ENCODE measurements around the gene DHDDS.
"Not testable (repeated sequence)": the region's sequence is repeated elsewhere in the genome, so short reads cannot be mapped to it uniquely, and the experiment has no call there.

Gene DHDDS

DNA sequence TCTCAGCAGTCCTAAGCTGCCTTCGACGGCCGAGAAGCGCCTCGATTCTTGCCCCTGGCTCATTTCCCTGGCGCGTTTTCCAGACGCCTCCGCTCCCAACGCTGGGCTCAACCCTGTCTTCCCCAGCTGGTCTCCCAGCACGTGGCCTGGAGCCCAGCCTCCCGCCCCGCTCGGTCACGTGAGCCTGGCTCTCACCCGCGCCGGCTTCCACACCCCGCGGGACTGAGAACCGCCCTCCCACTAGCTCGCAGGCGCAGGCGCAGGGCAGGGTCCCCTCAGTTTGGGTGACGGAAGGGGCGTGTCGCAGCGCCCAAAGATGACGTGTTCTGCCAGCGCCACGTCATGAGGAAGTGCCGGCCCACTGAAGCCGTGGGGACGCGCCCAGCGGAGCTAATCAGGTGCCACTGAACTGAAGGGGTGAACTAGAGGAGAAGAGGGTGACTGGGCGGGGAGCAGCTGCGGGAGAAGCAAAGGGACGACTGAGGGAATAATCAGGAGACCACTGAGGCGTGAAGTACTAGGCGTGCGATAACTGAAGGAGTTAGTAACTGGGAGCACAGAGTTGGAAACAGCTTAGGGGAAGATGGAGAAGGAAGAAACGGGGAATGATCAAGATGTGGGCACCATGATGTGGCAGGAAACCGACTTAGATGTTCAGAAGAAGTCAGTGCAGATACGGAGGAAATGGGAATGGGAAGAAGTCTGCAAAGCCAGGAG, at the start of gene DHDDS:
Gene DHDDS (plus strand): TSS at position 343 of the 717 bp plus-strand sequence. CDS start 625 bp downstream, outside the sequence.
- peak; percentile 24 for FAIRE-seq

DNA sequence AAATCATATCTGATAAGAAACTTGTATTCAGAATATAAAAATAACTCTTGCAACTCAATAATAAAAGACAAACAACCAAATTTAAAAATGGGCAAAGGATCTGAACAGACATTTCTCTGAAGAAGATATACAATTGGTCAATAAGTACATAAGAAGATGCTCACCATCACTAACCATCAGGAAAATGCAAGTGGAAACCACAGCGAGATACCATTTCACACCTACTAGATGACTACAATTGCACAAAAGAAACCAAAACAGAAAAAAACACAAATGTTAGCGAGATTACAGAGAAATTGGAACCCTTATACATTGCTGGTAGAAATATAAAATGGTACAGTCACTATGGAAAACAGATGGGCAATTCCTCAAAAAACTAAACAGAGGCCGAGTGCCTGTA, 48.0 kb upstream of the DHDDS start:
- FAIRE-seq, result no peak

- not testable (repeated sequence) for FAIRE-seq
These were observed 47.1 kb upstream of the DHDDS start for GRCh38 chr1:26385063-26385462.

- no peak for FAIRE-seq
These were observed 44.7 kb upstream of the DHDDS start for GRCh38 chr1:26387447-26387846.

- no peak for FAIRE-seq
These were observed 43.2 kb upstream of the DHDDS start for GRCh38 chr1:26388791-26389445.

GRCh38 chr1:26389604-26390247, 42.4 kb upstream of the DHDDS start:
- no peak for FAIRE-seq

DNA sequence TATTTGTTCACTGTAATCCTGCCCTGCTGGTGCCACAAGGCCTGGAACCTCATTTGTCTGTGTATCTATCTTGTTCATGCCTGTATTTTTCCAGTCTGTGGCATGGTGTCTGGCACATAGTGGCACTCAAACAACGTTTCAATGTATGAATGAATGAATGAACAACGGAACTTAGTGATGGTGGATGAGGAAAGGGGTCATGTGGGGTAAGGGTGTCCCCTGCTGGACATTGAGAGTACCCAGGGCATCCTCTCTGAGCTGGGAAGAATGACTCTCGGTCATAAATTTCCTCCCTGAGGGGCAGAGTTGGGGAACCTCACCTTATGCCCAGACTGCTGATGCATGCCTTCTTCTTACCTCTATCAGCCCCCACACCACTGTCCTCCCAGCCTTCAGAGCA, 40.7 kb upstream of the DHDDS start:
- FAIRE-seq, result no peak

DNA sequence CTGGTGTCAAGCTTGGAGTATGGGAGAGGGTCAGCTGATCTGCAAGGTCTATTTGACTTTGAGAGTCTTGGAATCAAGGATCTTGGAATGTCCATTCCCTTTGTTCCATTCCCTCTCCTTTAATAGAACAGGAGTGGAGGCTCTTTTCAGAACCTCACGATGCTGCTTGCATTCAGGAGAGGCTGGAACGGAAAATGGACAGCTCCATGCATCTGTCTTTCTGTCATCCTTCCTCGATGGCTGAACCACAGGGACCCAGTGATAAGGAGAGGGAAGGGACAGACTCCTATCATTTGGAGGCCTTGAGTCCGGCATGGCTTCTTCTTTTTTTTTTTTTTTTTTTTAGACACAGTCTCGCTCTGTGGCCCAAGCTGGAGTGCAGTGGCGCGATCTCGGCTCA, 36.4 kb upstream of the DHDDS start:
- FAIRE-seq, result no peak

DNA sequence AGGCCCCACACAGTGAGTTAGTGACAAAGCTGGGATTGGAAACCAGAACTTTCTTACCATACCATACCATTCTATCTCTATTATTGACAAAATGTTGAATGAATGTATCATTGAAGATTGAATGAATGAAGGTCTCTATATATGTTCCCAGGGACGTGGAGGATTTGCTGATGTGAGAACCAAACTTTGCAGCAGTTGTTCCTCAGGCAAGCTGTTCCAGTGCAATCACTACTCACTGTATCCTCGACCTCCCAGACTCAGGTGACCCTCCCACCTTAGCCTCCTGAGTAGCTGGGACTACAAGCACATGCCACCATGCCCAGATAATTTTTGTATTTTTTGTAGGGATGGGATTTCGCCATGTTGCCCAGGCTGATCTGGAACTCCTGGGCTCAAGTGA, 33.1 kb upstream of the DHDDS start:
- no peak for FAIRE-seq

DNA sequence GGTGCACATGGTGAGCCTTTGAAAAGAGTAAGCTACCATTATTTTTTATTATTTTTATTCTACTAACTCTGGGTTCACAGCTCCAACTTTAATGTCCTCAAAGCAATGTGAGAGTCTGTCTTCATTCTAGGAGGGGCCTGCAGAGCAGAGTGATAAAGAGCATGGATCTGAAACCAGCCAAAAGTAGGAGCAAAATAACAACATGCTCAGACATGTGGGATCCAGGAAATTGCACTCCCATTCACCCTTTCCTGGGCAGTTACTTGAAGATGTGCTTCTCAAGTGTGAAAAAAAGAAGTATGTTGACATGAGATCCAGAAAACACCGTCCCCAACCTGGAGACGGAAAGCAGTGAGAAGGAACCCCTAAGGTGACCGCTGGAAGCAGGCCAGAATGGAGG, 30.2 kb upstream of the DHDDS start:
- no peak for FAIRE-seq

DNA sequence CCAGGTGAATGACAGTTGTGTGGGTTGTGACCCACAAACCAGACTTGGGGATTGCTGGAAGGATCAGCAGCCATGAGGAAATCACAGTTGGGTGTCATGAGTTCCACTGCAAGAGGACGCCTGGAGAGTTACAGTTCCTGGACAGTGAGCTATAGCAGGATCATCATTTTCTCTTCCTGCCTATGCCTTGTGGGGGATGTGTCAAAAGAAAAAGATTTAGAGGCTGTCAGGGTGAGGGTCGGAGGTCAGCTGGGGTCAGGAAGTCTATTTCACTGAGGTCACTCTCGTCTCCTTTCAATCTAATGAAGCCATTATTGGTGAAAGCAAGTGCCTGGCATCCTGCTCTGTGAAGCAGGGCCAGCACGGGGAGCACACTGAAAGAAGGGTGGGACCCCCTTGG, 28.5 kb upstream of the DHDDS start:
- no peak for FAIRE-seq

- FAIRE-seq, result no peak
These were observed 27.5 kb upstream of the DHDDS start for GRCh38 chr1:26404641-26405040.

DNA sequence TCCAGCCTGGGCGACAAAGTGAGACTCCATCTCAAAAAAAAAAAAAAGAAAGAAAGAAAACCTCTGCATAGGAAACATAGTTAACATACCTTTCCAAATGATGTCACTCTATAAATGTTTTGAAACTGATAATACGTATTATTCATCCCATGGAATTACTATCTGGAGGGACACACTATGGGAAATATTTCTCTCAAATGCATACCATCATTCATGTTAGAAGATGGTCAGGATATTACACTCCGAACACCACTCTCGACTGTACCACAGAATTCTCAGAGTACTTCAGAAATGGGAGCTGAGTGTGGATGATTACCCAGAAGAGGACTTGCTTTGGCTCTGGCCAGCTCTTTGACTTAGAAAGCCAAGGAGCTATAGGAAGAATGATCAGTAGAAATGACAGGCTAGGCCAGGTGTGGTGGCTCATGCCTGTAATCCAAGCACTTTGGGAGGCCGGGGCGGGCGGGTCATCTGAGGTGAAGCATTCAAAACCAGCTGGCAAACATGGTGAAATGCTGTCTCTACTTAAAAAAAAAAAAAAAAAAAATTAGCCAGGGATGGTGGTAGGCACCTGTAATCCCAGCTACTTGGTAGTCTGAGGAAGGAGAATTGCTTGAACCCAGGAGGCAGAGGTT, 26.7 kb upstream of the DHDDS start:
- no peak for FAIRE-seq

- no peak for FAIRE-seq
These were observed 23.5 kb upstream of the DHDDS start for GRCh38 chr1:26408604-26409003.

- no peak for FAIRE-seq
These were observed 22.8 kb upstream of the DHDDS start for GRCh38 chr1:26409191-26409807.

GRCh38 chr1:26410706-26411623, 21.2 kb upstream of the DHDDS start, which contains the start of gene LIN28A:
LIN28A (plus strand) TSS chr1:26410817; CDS start chr1:26410892, 75 bp downstream.
- FAIRE-seq, result no peak

- no peak for FAIRE-seq
These were observed 20.5 kb upstream of the DHDDS start for GRCh38 chr1:26411624-26412074.

- no peak for FAIRE-seq
These were observed 19.8 kb upstream of the DHDDS start for GRCh38 chr1:26412180-26412840.

- FAIRE-seq, result no peak
These were observed 19.1 kb upstream of the DHDDS start for GRCh38 chr1:26413031-26413430.

DNA sequence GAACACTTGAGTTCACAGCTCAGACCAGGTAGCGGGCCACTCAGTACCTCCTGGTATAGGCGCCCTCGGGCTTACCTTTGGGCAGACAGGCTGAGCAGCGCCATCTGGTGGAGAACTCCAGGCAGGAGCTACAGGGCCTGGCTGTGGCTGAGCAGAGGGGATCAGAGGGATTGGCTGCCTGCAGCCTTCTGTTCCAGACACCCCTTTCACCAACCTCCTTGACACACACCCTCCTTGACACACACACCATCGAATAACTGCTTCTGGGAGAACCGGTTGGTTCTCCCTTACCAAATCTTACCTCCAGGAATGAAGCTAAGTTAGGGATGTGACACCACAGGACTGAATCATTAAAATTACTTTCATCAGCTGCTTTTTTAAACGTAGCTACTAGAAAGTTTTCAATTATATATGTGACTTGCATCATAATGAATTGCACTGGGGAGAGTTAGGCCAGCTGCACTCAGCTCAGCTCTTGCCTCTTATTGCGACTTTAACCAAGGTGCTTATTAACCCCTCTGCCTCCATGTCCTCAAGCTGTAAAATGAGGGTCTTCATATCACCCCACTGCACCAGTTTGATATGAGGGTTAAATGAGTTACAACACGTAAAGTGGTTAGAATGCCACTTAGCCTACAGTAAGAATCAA, 14.9 kb upstream of the DHDDS start:
- no peak for FAIRE-seq

Measured in colon (tissue), 2 donors.